HCT116 (cell line): ENCODE results near the gene C1orf35. TPM values are rescaled to one million over a fixed set of nuclear protein-coding genes. Genes with fewer than 3 reads are reported as not detected.

Experiments used
- ATAC-seq: fragments of 200-7000 bp; cut with Tn5 transposase; 2 replicates; pipeline ENCODE4 v1.9.1; 2020; ENCODE audit warnings: mild to moderate bottlenecking, moderate library complexity
- BruUV-seq: library from RNA; stranded (reverse); fragments of 400-500 nt; replicated peaks from 2 replicates; lab custom pipeline; 2021; lab: Mats Ljungman, UMichigan
- CTCF ChIA-PET: fragments of 300-600 bp; sonication (Branson Sonifier 250); formaldehyde crosslinking; loops from one replicate; lab custom pipeline; 2021; ENCODE audit warnings: antibody characterized with exemption; lab: Charles Lee
- POLR2A ChIA-PET: fragments of 300-600, 350-600 bp; sonication (Branson Sonifier 250); formaldehyde crosslinking; loops from one replicate; lab custom pipeline; 2021; ENCODE audit warnings: antibody characterized with exemption; lab: Charles Lee
- RAD21 ChIA-PET, 2 experiments: fragments of 300-600 bp; sonication (Branson Sonifier 250); formaldehyde crosslinking; loops; one replicate each; lab custom pipeline; 2023; ENCODE audit warnings: low total read pairs in 2 of 2; ENCODE audit not compliant: uncharacterized antibody in 2 of 2, unreplicated experiment in 2 of 2, low non-redundant PET in 1 of 2; lab: Charles Lee
- DNase-seq: peaks from one replicate; pipeline ENCODE4 v3.0.0-alpha.2; 2010; ENCODE audit warnings: low read depth, low spot score
- H2AFZ ChIP-seq: fragments of 200-600 bp; shearing (Covaris generic), sonication (generic); 2 replicates; pipeline ENCODE4 v1.6.1; 2017; ENCODE audit warnings: low read depth, mixed run types, mixed read lengths, antibody characterized with exemption, low read length; ENCODE audit not compliant: poor library complexity, severe bottlenecking
- H3K27ac ChIP-seq: 2 replicates; pipeline ENCODE4 v1.5.1; 2012; ENCODE audit warnings: low read depth, low read length
- H3K27me3 ChIP-seq: fragments of 200-600 bp; sonication (generic); 2 replicates; pipeline ENCODE4 v1.6.1; 2016; ENCODE audit warnings: mixed run types, low read length, mixed read lengths; ENCODE audit not compliant: insufficient read depth
- H3K36me3 ChIP-seq, 2 experiments: fragments of 200-500 bp in 1 of 2; fragments of 200-600 bp in 1 of 2; sonication (Bioruptor generic) in 1 of 2; sonication (generic) in 1 of 2; 2 replicates each; pipeline versions ENCODE4 v1.5.1 to v1.6.1; 2014 to 2016; ENCODE audit warnings: low read length in 2 of 2, inconsistent platforms in 1 of 2, mixed read lengths in 1 of 2, mixed run types in 1 of 2; ENCODE audit not compliant: insufficient read depth in 2 of 2, control insufficient read depth in 1 of 2
- H3K4me1 ChIP-seq, 2 experiments: fragments of 200-600 bp in 1 of 2; sonication (generic) in 1 of 2; 2 replicates each; pipeline versions ENCODE4 v1.5.1 to v1.6.1; 2012 to 2017; ENCODE audit warnings: low read length in 2 of 2, inconsistent platforms in 1 of 2, mild to moderate bottlenecking in 1 of 2, mixed read lengths in 1 of 2, mixed run types in 1 of 2, moderate library complexity in 1 of 2; ENCODE audit not compliant: insufficient read depth in 2 of 2, control insufficient read depth in 1 of 2
- H3K4me2 ChIP-seq: fragments of 200-600 bp; sonication (generic); 2 replicates; pipeline ENCODE4 v1.6.1; 2017; ENCODE audit warnings: mixed run types, low read length, mixed read lengths
- H3K4me3 ChIP-seq, 2 experiments: fragments of 200-600 bp in 1 of 2; sonication (generic) in 1 of 2; replicated peaks in 1 of 2; 2 replicates each; pipeline ENCODE4 v1.5.1; 2011 to 2016; ENCODE audit warnings: low read length in 2 of 2, control low read depth in 1 of 2, low read depth in 1 of 2, mild to moderate bottlenecking in 1 of 2, mixed read lengths in 1 of 2, mixed run types in 1 of 2
- H3K79me2 ChIP-seq: fragments of 200-600 bp; sonication (generic); 2 replicates; pipeline ENCODE4 v1.6.1; 2017; ENCODE audit warnings: mild to moderate bottlenecking, mixed run types, low read length, moderate library complexity, mixed read lengths; ENCODE audit not compliant: insufficient read depth
- H3K9ac ChIP-seq: fragments of 200-600 bp; sonication (generic); 2 replicates; pipeline ENCODE4 v1.6.1; 2016; ENCODE audit warnings: low read length, mixed read lengths
- H3K9me2 ChIP-seq: fragments of 200-600 bp; sonication (generic), shearing (Covaris generic); 2 replicates; pipeline ENCODE4 v1.6.1; 2017; ENCODE audit warnings: mixed run types, mild to moderate bottlenecking, moderate library complexity; ENCODE audit not compliant: insufficient read depth
- H3K9me3 ChIP-seq, 2 experiments: fragments of 200-500 bp in 1 of 2; fragments of 200-600 bp in 1 of 2; sonication (Bioruptor generic) in 1 of 2; sonication (generic) in 1 of 2; 2 replicates each; pipeline ENCODE4 v1.6.1; 2014 to 2017; ENCODE audit warnings: low read length in 2 of 2, mixed read lengths in 2 of 2, inconsistent platforms in 1 of 2, low read depth in 1 of 2, mild to moderate bottlenecking in 1 of 2, mixed run types in 1 of 2, moderate library complexity in 1 of 2; ENCODE audit not compliant: control insufficient read depth in 1 of 2, insufficient read depth in 1 of 2
- H4K20me1 ChIP-seq: fragments of 200-600 bp; sonication (generic), shearing (Covaris generic); 2 replicates; pipeline ENCODE4 v1.6.1; 2017; ENCODE audit warnings: mixed run types, mild to moderate bottlenecking, moderate library complexity; ENCODE audit not compliant: insufficient read depth
- EGR1 ChIP-seq: IDR thresholded peaks from 2 replicates; pipeline ENCODE4 v1.6.1; 2012; ENCODE audit warnings: low read depth
- JUND ChIP-seq: IDR thresholded peaks from 2 replicates; pipeline ENCODE4 v1.6.1; 2012
- POLR2AphosphoS5 ChIP-seq: IDR thresholded peaks from 2 replicates; pipeline ENCODE4 v1.6.1; 2011; ENCODE audit warnings: mild to moderate bottlenecking, low read depth, low read length, moderate library complexity
- ZFX ChIP-seq: fragments of 450-650 bp; IDR thresholded peaks from 2 replicates; pipeline ENCODE4 v1.6.1; 2017
- intact Hi-C: fragments of 100-400 bp; cut with micrococcal nuclease; formaldehyde crosslinking; loops from 2 replicates; pipeline ENCODE4 v1.10.0; 2022
- total RNA-seq: library from RNA; stranded (reverse); gene quantifications from one replicate; pipeline ENCODE4 v1.2.1, GENCODE V29; 2021; ENCODE audit not compliant: unreplicated experiment

C1orf35 gene
- total RNA-seq, 1 experiment from 2014 or later: 26.1 TPM

DNA sequence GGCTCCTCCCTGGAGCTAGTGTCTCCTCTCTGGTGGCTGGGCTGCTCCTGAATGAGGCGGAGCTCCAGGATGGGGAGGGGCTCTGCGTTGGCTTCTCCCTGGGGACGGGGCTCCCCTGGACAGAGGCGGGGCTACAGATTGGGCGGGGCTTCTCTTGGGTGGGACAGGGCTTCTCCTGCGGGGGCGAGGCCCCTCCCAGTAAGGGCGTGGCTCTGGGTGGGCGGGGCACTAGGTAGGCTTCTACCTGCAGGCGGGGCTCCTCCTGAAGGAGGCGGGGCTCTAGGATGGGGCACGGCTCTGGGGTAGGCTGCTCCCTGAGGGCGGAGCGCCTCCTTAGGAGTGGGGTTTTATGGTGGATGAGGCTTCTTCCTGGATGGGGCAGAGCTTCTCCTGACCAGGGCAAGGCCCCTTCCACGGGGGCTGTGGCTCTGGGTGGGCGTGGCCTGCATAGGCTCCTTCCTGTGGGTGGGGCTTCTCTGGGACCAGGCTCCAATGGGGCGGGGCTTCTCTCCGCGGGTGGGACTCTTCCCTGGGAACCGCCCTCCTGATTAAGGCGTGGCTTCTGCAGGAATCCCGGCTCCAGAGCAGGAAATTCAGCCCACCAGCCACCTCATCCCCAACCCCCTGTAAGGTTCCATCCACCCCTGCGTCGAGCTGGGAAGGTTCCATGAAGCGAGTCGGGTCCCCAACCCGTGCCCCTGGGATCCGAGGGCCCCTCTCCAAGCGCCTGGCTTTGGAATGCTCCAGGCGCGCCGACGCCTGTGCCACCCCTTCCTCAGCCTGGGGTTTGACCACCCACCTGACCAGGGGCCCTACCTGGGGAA is 43.3 kb downstream of the C1orf35 start:
- ChIA-PET CTCF (interaction anchor here (1.5 kb wide), 1 partner anchor 60 kb away, joined by 3 read pairs; no protein-coding TSS in a partner anchor), POLR2A (interaction anchor here (1.3 kb wide), 1 partner anchor 23 kb away, joined by 3 read pairs; the partner anchor contains the start of gene ARF1)
- DNase-seq: peak; percentile 61
- no peak overlapping the region; the same call in 1 of the 2 replicates for H3K27ac ChIP-seq
- intact Hi-C loops: no loop called here
- H4K20me1 ChIP-seq: no peaks in the 10 kb centered on the region
- peak; percentile 84 for ATAC-seq
- H3K36me3 ChIP-seq: no peaks in the 10 kb centered on the region
- no peaks in the 10 kb centered on the region for H3K9me2 ChIP-seq
- H3K79me2 ChIP-seq: no peaks in the 10 kb centered on the region
- H3K9me3 ChIP-seq: no peaks in the 10 kb centered on the region
- peak; percentile 94 for TF ChIP-seq EGR1
- TF ChIP-seq POLR2AphosphoS5: no peak
- TF ChIP-seq, all 23 proteins: peak for 1
- H3K4me1 ChIP-seq: peaks cover 0 to 12% of the 10 kb centered on the region in 2 experiments; a peak in 2 of 4 replicates
- H3K4me3 ChIP-seq: no peak overlapping the region; a peak in 1 of 4 replicates
- RAD21 ChIA-PET: no interaction called here
- H2AFZ ChIP-seq: no peak overlapping the region
- BruUV-seq: no TSS peak
- H3K4me2 ChIP-seq: peak overlapping the region; percentile 51
- no peaks in the 10 kb centered on the region for H3K27me3 ChIP-seq
- H3K9ac ChIP-seq: no peak overlapping the region

DNA sequence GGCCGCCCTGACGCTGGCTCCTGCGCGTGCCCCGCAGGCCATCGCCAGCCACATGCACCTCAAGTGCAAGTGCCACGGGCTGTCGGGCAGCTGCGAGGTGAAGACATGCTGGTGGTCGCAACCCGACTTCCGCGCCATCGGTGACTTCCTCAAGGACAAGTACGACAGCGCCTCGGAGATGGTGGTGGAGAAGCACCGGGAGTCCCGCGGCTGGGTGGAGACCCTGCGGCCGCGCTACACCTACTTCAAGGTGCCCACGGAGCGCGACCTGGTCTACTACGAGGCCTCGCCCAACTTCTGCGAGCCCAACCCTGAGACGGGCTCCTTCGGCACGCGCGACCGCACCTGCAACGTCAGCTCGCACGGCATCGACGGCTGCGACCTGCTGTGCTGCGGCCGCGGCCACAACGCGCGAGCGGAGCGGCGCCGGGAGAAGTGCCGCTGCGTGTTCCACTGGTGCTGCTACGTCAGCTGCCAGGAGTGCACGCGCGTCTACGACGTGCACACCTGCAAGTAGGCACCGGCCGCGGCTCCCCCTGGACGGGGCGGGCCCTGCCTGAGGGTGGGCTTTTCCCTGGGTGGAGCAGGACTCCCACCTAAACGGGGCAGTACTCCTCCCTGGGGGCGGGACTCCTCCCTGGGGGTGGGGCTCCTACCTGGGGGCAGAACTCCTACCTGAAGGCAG is 44.0 kb downstream of the C1orf35 start:
- Histone ChIP-seq H3K36me3 (no peaks in the 10 kb centered on the region), H3K4me3 (no peak overlapping the region), H3K4me2 (peak overlapping the region; percentile 51; the same call in 1 of the 2 replicates), H3K27ac (no peak overlapping the region), H3K9me2 (no peaks in the 10 kb centered on the region), H3K9me3 (no peaks in the 10 kb centered on the region), H3K79me2 (no peaks in the 10 kb centered on the region), H3K27me3 (no peaks in the 10 kb centered on the region), H4K20me1 (no peaks in the 10 kb centered on the region), H2AFZ (no peak overlapping the region), H3K4me1 (peaks cover 0 to 12% of the 10 kb centered on the region in 2 experiments; a peak in 2 of 4 replicates), H3K9ac (no peak overlapping the region)
- DNase-seq (no peak), ATAC-seq (no peak)
- BruUV-seq: no TSS peak
- intact Hi-C loops: no loop called here
- POLR2A ChIA-PET: interaction anchor here (1.1 to 1.3 kb wide), 2 partner anchors 23 kb away, joined by 3 read pairs; partner anchors contain the start of gene ARF1
- CTCF ChIA-PET: interaction anchor here (1.5 kb wide), 1 partner anchor 59 kb away, joined by 3 read pairs; no protein-coding TSS in a partner anchor
- RAD21 ChIA-PET: no interaction called here
- no peak for TF ChIP-seq JUND
- TF ChIP-seq ZFX: no peak
